ENCODE results near the gene INPP5D.

INPP5D gene

GRCh38 chr2:233083782-233084181 lies 23.6 kb downstream of the INPP5D start:
- peaks cover 55% of the 10 kb centered on the region for H3K36me3 Mint-ChIP-seq (ENCODE audit: low read depth)
- no peaks in the 10 kb centered on the region for H3K27me3 Mint-ChIP-seq (ENCODE audit: low read depth)
- peaks cover 75% of the 10 kb centered on the region for H3K4me1 Mint-ChIP-seq (ENCODE audit: low read depth)
- H3K4me3 Mint-ChIP-seq, result peak overlapping the region; percentile 77
- H3K27ac Mint-ChIP-seq, result peak overlapping the region; percentile 96
- H3K9me3 Mint-ChIP-seq, result no peaks in the 10 kb centered on the region

- peaks cover 50% of the 10 kb centered on the region for H3K36me3 Mint-ChIP-seq (ENCODE audit: low read depth)
- H3K27ac Mint-ChIP-seq, result peak overlapping the region; percentile 96
Measured at GRCh38 chr2:233084488-233084887, 24.3 kb downstream of the INPP5D start.

GRCh38 chr2:233085037-233085838 lies 25.1 kb downstream of the INPP5D start:
- Mint-ChIP-seq H3K27ac (peak overlapping the region; percentile 58), H3K36me3 (ENCODE audit: low read depth) (peaks cover 47% of the 10 kb centered on the region), H3K4me3 (peak overlapping the region; percentile 32), H3K27me3 (ENCODE audit: low read depth) (no peaks in the 10 kb centered on the region), H3K4me1 (ENCODE audit: low read depth) (peaks cover 66% of the 10 kb centered on the region), H3K9me3 (no peaks in the 10 kb centered on the region)

More at GRCh38 chr2:233084488-233084887, 24.3 kb downstream of the INPP5D start:
- Mint-ChIP-seq H3K27me3 (ENCODE audit: low read depth) (no peaks in the 10 kb centered on the region), H3K4me3 (peak overlapping the region; percentile 77), H3K9me3 (no peaks in the 10 kb centered on the region), H3K4me1 (ENCODE audit: low read depth) (peaks cover 68% of the 10 kb centered on the region)

- Mint-ChIP-seq H3K27me3 (ENCODE audit: low read depth) (no peaks in the 10 kb centered on the region), H3K4me1 (ENCODE audit: low read depth) (peaks cover 64% of the 10 kb centered on the region), H3K9me3 (no peaks in the 10 kb centered on the region), H3K4me3 (peak overlapping the region; percentile 32), H3K27ac (peak overlapping the region; percentile 58), H3K36me3 (ENCODE audit: low read depth) (peaks cover 43% of the 10 kb centered on the region)
Measured at GRCh38 chr2:233085839-233086150, 25.7 kb downstream of the INPP5D start.

DNA sequence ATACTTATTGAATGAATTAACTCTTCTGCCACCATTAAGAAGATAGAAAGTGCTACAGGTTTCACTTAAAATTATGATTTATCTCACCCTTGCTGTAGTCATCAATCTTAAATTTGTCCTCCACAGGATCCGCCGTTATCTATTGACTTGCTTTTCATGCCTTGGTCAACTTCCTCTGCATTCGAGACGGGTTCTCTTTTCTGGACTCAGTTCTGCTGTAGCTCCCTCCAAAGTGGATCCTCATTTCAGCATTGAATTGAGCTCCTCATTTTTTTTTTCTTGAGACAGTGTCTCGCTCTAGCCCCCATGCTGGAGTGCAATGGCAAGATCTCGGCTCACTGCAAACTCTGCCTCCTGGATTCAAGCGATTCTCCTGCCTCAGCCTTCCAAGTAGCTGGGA lies 27.6 kb downstream of the INPP5D start:
- Mint-ChIP-seq H3K27me3 (ENCODE audit: low read depth) (no peaks in the 10 kb centered on the region), H3K4me3 (no peak overlapping the region), H3K9me3 (no peaks in the 10 kb centered on the region), H3K27ac (no peak overlapping the region), H3K36me3 (ENCODE audit: low read depth) (peaks cover 51% of the 10 kb centered on the region), H3K4me1 (ENCODE audit: low read depth) (peaks cover 62% of the 10 kb centered on the region)

GRCh38 chr2:233088972-233089345 lies 28.8 kb downstream of the INPP5D start:
- no peak overlapping the region for H3K27ac Mint-ChIP-seq

GRCh38 chr2:233089851-233090250 lies 29.7 kb downstream of the INPP5D start:
- Mint-ChIP-seq H3K4me3 (no peak overlapping the region), H3K27ac (no peak overlapping the region), H3K9me3 (no peaks in the 10 kb centered on the region), H3K36me3 (ENCODE audit: low read depth) (peaks cover 44% of the 10 kb centered on the region), H3K4me1 (ENCODE audit: low read depth) (peaks cover 53% of the 10 kb centered on the region), H3K27me3 (ENCODE audit: low read depth) (no peaks in the 10 kb centered on the region)

More at GRCh38 chr2:233088972-233089345, 28.8 kb downstream of the INPP5D start:
- H3K9me3 Mint-ChIP-seq, result no peaks in the 10 kb centered on the region
- H3K4me3 Mint-ChIP-seq, result no peak overlapping the region
- peaks cover 52% of the 10 kb centered on the region for H3K36me3 Mint-ChIP-seq (ENCODE audit: low read depth)
- no peaks in the 10 kb centered on the region for H3K27me3 Mint-ChIP-seq (ENCODE audit: low read depth)
- H3K4me1 Mint-ChIP-seq (ENCODE audit: low read depth), result peaks cover 56% of the 10 kb centered on the region

GRCh38 chr2:233090879-233091278 lies 30.7 kb downstream of the INPP5D start:
- no peaks in the 10 kb centered on the region for H3K9me3 Mint-ChIP-seq
- no peak overlapping the region for H3K4me3 Mint-ChIP-seq
- H3K27ac Mint-ChIP-seq, result no peak overlapping the region
- H3K27me3 Mint-ChIP-seq (ENCODE audit: low read depth), result no peaks in the 10 kb centered on the region
- peaks cover 41% of the 10 kb centered on the region for H3K36me3 Mint-ChIP-seq (ENCODE audit: low read depth)
- peaks cover 49% of the 10 kb centered on the region for H3K4me1 Mint-ChIP-seq (ENCODE audit: low read depth)

DNA sequence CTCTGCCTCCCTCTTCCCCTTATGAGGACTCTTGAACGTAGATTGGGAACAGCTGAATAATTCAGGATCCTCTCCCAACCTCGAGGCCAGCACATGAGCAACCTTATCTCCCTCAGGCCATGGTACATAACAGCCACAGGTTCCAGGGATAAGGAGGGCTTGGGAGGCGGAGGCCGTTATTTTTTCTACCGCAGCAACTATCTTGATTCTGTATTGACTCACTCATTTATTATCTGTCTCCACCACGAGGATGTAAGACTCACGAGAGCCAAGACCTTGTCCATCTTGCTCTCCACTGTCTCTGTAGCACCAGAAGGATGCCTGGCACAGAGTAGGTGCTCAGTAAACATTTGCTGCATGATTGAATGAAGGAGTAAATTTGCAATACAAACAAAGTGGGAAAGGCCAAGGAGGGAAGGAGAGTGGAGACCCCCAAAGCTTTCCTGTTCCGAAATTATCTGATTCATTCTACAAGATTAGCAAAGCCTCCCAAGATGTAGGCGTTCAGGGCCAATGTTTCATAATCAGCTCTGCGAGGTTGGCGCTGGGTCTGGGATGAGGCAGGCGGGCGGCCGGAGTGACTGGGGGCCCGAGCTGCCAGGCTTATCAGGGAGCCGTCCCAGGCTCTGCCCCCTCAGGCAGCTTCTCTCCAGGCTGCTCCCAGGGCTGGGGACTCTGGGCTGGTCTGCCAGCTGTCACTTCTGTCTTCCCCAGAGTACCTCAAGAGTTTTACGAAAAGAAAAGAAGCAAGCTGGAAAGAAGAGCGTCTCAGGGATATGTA lies 31.6 kb downstream of the INPP5D start:
- H3K27ac Mint-ChIP-seq, result peak overlapping the region; percentile 31
- peaks cover 43% of the 10 kb centered on the region for H3K4me1 Mint-ChIP-seq (ENCODE audit: low read depth)
- H3K4me3 Mint-ChIP-seq, result no peak overlapping the region
- no peaks in the 10 kb centered on the region for H3K9me3 Mint-ChIP-seq
- H3K36me3 Mint-ChIP-seq (ENCODE audit: low read depth), result peaks cover 36% of the 10 kb centered on the region
- no peaks in the 10 kb centered on the region for H3K27me3 Mint-ChIP-seq (ENCODE audit: low read depth)

DNA sequence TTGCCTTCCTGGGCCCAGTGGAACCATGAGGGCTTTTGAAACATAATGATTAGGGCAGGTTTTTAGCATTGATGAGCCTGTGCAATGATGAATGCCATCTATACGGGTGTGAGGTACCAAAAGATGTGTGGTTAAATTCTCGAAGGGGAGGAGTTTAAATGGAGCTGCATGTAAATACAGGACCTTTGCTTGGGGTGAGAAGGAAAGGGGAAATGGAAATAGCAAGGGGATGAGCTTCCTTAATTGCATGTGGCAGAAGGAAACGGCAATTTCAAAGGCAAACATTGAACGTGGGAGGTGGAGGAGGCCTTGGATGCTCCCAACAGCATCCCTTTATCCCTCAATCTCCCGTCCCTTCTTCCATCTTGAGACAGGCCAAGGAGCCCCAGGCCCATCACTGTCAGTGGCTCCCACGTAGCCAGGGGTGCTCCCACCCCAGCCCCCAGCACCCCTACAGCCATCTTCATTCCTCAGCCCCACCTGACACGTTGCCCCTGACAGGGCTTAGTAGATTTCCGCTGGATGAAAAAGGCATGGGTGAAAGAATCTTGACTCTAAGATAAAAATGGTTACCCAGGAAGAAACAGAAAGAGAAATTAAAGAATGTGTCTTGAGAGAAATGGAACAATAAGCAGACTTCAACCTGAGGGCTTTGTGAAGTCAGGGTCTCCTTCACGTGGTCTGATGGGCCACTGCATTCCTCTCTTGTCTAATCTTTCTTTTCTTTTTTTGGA lies 32.5 kb downstream of the INPP5D start:
- H3K4me1 Mint-ChIP-seq (ENCODE audit: low read depth), result peaks cover 45% of the 10 kb centered on the region
- H3K36me3 Mint-ChIP-seq (ENCODE audit: low read depth), result peaks cover 34% of the 10 kb centered on the region

DNA sequence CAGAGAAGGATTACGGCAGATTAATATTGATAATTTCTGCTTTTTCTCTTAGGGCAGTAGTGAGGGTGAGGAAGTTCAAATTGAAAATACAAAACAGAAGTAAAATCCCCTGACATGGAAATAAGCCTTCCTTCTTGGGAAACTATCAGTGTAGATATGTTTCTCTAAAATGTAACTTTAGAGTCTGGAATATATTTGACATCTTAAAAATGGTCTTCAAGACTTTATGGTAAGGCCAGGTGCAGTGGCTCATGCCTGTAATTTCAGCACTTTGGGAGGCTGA lies 33.0 kb downstream of the INPP5D start:
- H3K4me1 Mint-ChIP-seq (ENCODE audit: low read depth), result peaks cover 45% of the 10 kb centered on the region
- H3K4me3 Mint-ChIP-seq, result no peak overlapping the region
- H3K27me3 Mint-ChIP-seq (ENCODE audit: low read depth), result no peaks in the 10 kb centered on the region
- peak overlapping the region; percentile 62 for H3K27ac Mint-ChIP-seq
- H3K36me3 Mint-ChIP-seq (ENCODE audit: low read depth), result peaks cover 34% of the 10 kb centered on the region
- H3K9me3 Mint-ChIP-seq, result no peaks in the 10 kb centered on the region

More for the DNA sequence above, 32.5 kb downstream of the INPP5D start:
- H3K4me3 Mint-ChIP-seq, result no peak overlapping the region
- no peaks in the 10 kb centered on the region for H3K9me3 Mint-ChIP-seq
- peak overlapping the region; percentile 62 for H3K27ac Mint-ChIP-seq
- H3K27me3 Mint-ChIP-seq (ENCODE audit: low read depth), result no peaks in the 10 kb centered on the region

DNA sequence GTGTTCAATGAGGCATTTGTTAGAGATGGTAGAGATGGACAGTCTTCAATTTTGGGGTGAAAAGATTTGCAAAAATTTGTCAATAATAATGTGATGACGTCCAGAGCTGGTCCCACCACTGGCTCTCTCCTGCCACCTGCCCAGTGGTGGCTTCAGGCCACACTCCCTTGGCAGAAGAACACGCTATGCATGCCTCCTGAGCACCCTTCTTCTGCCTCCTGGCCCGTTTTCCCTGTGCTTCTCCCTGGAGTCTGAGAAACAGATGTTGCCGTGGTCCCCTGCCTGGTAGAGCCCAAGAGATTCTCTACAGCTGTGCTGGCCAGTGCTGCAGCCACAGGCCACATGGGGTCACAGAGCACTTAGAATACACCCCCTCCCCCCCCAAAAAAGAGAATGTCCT lies 33.6 kb downstream of the INPP5D start:
- Mint-ChIP-seq H3K4me1 (ENCODE audit: low read depth) (peaks cover 46% of the 10 kb centered on the region), H3K9me3 (no peaks in the 10 kb centered on the region), H3K4me3 (no peak overlapping the region), H3K27me3 (ENCODE audit: low read depth) (no peaks in the 10 kb centered on the region), H3K36me3 (ENCODE audit: low read depth) (peaks cover 32% of the 10 kb centered on the region), H3K27ac (no peak overlapping the region)

DNA sequence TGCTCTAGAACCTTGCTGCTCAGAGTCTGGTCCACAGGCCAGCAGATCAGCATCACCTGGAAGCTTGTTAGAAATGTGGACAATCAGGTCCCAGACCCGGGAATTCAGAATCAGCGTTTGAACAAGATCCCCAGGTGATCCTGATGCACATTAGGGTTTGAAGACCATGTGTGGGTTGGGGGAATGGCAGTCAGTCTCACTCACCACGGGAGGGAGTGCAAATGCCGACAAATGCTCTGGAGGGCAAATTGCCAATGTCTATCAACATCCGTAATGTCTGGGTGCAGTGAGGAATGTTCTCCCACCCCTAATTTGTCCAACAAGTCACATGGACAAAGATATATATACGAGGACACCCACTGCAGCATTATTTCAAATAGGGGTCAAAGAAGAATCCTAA lies 34.5 kb downstream of the INPP5D start:
- Mint-ChIP-seq H3K9me3 (no peaks in the 10 kb centered on the region), H3K36me3 (ENCODE audit: low read depth) (peaks cover 37% of the 10 kb centered on the region), H3K4me3 (no peak overlapping the region), H3K4me1 (ENCODE audit: low read depth) (peaks cover 52% of the 10 kb centered on the region), H3K27ac (no peak overlapping the region), H3K27me3 (ENCODE audit: low read depth) (no peaks in the 10 kb centered on the region)

- Mint-ChIP-seq H3K9me3 (no peaks in the 10 kb centered on the region), H3K4me3 (no peak overlapping the region), H3K27ac (no peak overlapping the region), H3K4me1 (ENCODE audit: low read depth) (peaks cover 58% of the 10 kb centered on the region), H3K36me3 (ENCODE audit: low read depth) (peaks cover 46% of the 10 kb centered on the region), H3K27me3 (ENCODE audit: low read depth) (no peaks in the 10 kb centered on the region)
Measured at GRCh38 chr2:233096006-233096405, 35.9 kb downstream of the INPP5D start.

- Mint-ChIP-seq H3K9me3 (no peaks in the 10 kb centered on the region), H3K4me3 (no peak overlapping the region), H3K36me3 (ENCODE audit: low read depth) (peaks cover 40% of the 10 kb centered on the region), H3K27me3 (ENCODE audit: low read depth) (no peaks in the 10 kb centered on the region), H3K4me1 (ENCODE audit: low read depth) (peaks cover 51% of the 10 kb centered on the region), H3K27ac (no peak overlapping the region)
Measured at GRCh38 chr2:233098618-233099017, 38.5 kb downstream of the INPP5D start.
